ENCODE data around the gene CACNB2.
"Not testable (repeated sequence)": the region's sequence is repeated elsewhere in the genome, so short reads cannot be mapped to it uniquely, and the experiment has no call there.

The CACNB2 gene

GRCh38 chr10:18409599-18410397, 269.6 kb downstream of the CACNB2 start:
- DNase-seq = no peak

GRCh38 chr10:18414061-18414460, 273.8 kb downstream of the CACNB2 start:
- DNase-seq = no peak

DNA sequence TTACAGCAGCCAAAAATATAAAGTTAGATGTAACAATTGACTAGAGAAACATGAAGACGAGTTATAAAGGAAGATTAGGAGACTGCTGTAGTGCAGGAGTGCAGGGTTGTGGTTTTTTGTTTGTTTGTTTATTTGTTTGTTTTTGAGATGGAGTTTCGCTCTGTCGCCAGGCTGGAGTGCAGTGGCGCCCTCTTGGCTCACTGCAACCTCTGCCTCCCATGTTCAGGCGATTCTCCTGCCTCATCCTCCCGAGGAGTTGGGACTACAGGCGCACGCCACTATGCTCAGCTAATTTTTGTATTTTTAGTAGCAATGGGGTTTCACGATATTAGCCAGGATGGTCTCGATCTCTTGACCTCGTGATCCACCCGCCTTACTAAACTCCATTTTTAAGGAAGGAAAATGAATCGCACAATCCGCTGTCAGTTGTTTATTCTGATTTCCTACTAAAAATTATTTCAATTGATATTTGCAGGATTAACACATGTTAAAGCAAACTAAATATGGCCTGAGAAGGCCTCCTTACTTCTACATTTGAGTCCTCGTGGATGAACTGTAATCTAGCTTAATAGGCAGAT, 277.8 kb downstream of the CACNB2 start:
- no peak for DNase-seq

DNA sequence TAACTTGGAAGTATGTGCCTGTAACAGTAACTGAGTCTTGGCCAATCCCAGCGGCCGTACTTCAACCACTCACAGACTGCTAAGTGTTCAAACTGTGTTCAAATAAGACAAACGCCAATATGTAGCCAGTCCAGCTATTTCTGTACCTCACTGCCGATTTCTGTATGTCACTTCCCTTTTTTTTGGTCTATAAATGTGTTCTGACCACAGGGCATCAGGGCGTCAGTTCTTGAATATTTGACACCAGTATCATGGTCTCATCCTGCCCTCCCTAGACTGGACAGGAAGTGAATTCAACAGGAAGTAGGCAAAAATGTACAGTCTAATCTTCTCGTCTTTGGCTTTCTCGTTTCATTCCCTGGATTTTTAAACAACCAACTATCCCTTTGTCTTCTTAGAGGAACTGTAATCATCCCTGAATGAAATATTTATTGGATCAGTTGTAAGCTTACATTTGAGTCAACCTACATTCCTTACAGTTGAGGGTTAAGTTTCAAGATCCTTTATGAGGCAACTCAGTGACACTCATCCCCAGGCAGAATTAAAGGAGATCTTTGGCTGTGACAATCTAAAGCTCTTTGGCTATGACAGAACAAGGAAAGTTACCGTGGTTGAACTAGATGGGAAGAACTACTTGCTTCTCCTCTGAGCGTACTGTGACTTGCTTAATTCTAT, 278.5 kb downstream of the CACNB2 start:
- DNase-seq = no peak

GRCh38 chr10:18419945-18420344, 279.7 kb downstream of the CACNB2 start:
- no peak for DNase-seq

DNA sequence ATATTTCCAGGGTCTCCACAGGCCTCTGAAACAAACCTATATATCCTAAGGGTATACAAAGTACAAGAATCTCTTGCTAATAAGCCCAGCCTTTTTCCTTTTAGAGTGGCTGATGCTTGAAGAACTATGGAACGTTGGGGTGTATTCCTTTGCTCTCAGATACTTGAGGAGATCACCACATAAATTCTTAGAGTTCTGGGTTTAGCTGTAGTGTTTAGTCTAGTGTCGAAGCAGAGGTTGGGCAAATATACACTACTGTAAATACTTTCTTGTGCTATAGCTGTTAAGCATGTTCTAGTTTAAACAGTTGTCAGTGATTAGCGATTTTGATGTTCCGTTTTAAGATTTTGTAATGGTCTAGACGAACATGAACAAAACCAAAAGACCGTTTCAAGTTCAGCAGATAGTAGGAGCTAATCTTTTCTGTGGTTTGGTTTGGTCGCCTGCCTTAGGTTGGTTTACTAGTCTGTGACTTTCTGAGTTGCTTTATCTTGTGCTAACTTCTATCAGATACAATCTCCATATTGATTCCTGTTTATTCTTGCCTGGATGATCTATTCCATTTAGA, 281.6 kb downstream of the CACNB2 start:
- DNase-seq = no peak

- no peak for DNase-seq
Measured at GRCh38 chr10:18423058-18423637, 282.9 kb downstream of the CACNB2 start.

- no peak for DNase-seq
Measured at GRCh38 chr10:18424200-18424599, 284.0 kb downstream of the CACNB2 start.

DNA sequence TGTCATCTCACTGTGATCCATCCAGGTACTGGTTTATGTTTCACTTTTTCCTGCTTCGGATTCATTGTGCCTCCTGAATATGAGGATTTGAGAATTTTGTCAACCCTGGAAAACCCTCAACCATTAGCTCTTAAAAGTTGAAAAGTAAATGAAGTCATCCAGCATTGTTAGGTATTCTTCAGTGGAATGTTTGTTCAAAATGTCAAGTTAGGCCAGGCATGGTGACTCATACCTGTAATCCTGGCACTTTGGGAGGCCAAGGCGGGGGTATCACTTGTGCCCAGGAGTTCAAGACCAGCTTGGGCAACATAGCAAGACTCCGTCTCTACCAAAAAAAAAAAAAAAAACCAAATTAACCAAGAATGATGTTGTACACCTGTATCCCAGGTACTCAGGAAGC, 289.1 kb downstream of the CACNB2 start:
- DNase-seq = no peak

DNA sequence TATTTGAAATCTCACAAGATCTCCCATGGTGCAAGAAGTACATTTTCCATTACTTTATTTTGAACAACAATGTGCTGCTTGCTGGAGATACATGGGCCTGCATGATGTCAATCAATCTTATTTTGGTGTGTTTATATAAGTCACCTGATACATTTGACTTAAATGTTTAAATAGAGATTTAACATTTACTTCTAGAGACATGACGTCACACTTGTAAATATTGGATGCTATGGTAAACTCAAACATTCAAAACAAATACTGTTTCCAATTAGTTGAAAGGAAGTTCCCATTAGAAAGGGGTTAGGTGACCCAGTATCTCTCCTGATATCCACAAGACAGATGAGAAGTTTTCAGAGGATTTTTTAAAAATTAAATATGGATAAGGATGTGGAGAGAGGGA, 296.7 kb downstream of the CACNB2 start:
- peak; percentile 3 for DNase-seq

DNA sequence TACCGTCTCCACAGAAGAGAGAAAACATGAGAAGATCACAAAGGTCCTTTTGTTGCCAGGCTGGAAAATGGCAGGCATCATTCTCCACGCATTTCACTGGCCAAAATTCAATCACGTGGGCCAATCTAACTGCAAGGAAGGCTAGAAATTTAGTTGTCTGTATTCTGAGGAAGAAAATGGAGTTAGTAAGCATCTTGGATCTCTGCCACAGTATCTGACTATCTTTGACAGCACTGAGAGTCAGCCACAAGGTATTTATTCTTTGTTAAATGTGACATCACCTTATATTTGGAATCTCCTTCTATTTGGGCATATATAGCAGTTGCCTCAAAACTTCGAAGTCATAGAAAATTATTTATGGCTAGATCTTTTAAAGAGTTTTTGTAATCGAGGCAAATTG, 297.3 kb downstream of the CACNB2 start:
- DNase-seq = no peak

GRCh38 chr10:18438361-18439126, 298.3 kb downstream of the CACNB2 start:
- no peak for DNase-seq

- DNase-seq = no peak
Measured at GRCh38 chr10:18439601-18440000, 299.4 kb downstream of the CACNB2 start.

DNA sequence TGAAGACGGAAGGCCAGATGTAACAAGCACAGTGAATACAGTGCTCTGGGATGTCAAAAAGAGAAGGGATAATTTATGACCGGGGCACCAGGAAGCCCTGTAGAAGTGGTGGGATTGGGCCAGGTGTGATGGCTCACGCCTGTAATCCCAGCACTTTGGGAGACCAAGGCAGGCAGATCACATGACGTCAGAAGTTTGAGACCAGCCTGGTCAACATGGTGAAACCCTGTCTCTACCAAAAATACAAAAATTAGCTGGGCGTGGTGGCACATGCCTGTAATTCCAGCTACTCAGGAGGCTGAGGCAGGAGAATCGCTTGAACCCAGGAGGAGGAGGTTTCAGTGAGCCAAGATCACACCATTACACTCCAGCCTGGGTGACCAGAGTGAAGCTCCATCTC, 305.4 kb downstream of the CACNB2 start:
- not testable (repeated sequence) for DNase-seq

GRCh38 chr10:18446205-18446604, 306.0 kb downstream of the CACNB2 start:
- DNase-seq = no peak

- no peak for DNase-seq
Measured at GRCh38 chr10:18449611-18450026, 309.4 kb downstream of the CACNB2 start.

- DNase-seq = no peak
Measured at GRCh38 chr10:18450298-18450697, 310.1 kb downstream of the CACNB2 start.

- no peak for DNase-seq
Measured at GRCh38 chr10:18455086-18455884, 315.1 kb downstream of the CACNB2 start.

- DNase-seq = no peak
Measured at GRCh38 chr10:18456984-18457383, 316.8 kb downstream of the CACNB2 start.

DNA sequence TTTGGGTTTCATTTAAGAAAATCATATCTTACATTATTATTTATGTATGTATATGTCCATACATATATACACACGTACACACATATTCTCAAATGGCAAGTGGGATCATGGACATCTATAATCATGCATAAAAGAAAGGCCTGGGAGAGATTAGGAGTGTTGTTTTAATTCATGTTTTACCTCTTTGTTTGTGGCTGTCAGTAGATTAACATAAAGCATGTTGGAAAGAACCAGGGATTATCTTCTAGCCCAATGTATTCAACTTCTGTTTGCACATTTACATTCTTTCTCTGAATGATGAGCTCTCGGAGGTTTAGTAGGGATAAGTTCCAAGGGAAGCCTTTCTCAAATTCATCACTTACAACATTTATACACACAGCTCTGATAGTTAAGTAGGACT, 319.8 kb downstream of the CACNB2 start:
- no peak for DNase-seq

DNA sequence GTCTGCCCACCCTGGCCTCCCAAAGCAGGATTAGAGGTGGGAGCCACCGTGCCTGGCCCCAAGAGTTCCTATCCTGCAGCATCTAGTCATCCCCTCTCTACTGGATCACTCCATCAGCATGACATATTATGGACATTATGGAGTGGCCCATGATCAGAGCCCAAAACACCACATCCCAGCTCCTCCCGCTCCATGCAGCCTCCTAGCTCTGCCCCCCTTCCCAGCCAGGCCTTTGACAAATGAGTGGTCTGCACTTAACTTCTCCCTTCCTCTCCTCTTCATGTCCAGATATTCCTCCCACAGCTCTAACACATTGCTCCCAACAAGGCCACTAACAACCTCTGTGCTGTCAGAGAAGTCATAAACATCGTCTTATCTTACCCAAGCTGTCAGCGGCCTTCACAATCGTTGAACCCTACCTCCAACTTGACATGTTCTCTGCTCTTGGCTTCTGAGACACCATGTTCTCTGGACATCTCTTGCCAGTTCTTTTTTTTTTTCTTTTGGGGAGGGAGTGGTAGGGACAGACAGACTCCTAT, 323.5 kb downstream of the CACNB2 start:
- no peak for DNase-seq

Data from NCI-H748 treated with DMSO at 0.1 percent for 48 hours (cell line).